GM12878 (cell line): Measurements from ENCODE around the gene WDR12. TPM values are rescaled to one million over a fixed set of nuclear protein-coding genes. Genes with fewer than 3 reads are reported as not detected.
"Not testable (repeated sequence)": the region's sequence is repeated elsewhere in the genome, so short reads cannot be mapped to it uniquely, and the experiment has no call there.

ENCODE experiments used
- ATAC-seq: fragments of 200-7000 bp; cut with Tn5 transposase; 3 replicates; pipeline ENCODE4 v1.9.1; 2020; ENCODE audit warnings: mild to moderate bottlenecking, moderate library complexity
- BruUV-seq: library from RNA; stranded (reverse); fragments of 400-500 nt; replicated peaks from 2 replicates; lab custom pipeline; 2021; lab: Mats Ljungman, UMichigan
- CTCF ChIA-PET: fragments of 300-600 bp; sonication (Branson Sonifier 250); formaldehyde crosslinking; extraction: SDS; loops from one replicate; lab custom pipeline; 2021; ENCODE audit warnings: inconsistent platforms; lab: Yijun Ruan, JAX
- POLR2A ChIA-PET: fragments of 350-600 bp; formaldehyde crosslinking; extraction: SDS; loops from one replicate; lab custom pipeline; 2021; ENCODE audit warnings: inconsistent platforms; lab: Charles Lee
- RAD21 ChIA-PET: fragments of 300-600 bp; sonication (Branson Sonifier 250); formaldehyde crosslinking; loops from one replicate; lab custom pipeline; 2023; ENCODE audit warnings: antibody characterized with exemption; ENCODE audit not compliant: unreplicated experiment; lab: Charles Lee
- SMC1A ChIA-PET: fragments of 300-600 bp; sonication (Branson Sonifier 250); formaldehyde crosslinking; loops from one replicate; lab custom pipeline; 2023; ENCODE audit not compliant: unreplicated experiment, uncharacterized antibody; lab: Charles Lee
- DNase-seq: peaks from one replicate; pipeline ENCODE4 v3.0.0-alpha.2; 2011; ENCODE audit warnings: low read depth, low spot score
- FAIRE-seq: peaks from 3 replicates; lab custom pipeline; 2011; peaks lifted over from hg19 to GRCh38; lab: Jason Lieb, UNC
- H2AFZ ChIP-seq: 2 replicates; pipeline ENCODE4 v1.6.0; 2011; ENCODE audit warnings: low read depth, low read length, control low read depth; ENCODE audit not compliant: control insufficient read depth
- H3K27ac ChIP-seq: 2 replicates; pipeline ENCODE4 v1.5.1; 2011; ENCODE audit warnings: control low read depth; ENCODE audit not compliant: control insufficient read depth, insufficient read depth
- H3K27me3 ChIP-seq, 2 experiments: replicated peaks in 1 of 2; 2 replicates each; pipeline versions ENCODE4 v1.6.0 to v1.6.1; 2011; ENCODE audit warnings: low read length in 1 of 2; ENCODE audit not compliant: control insufficient read depth in 2 of 2, insufficient read depth in 2 of 2
- H3K36me3 ChIP-seq, 2 experiments: 2 replicates each; pipeline ENCODE4 v1.5.1; 2011; ENCODE audit warnings: low read length in 1 of 2; ENCODE audit not compliant: control insufficient read depth in 2 of 2, insufficient read depth in 2 of 2
- H3K4me1 ChIP-seq: 2 replicates; pipeline ENCODE4 v1.6.1; 2011; ENCODE audit warnings: mild to moderate bottlenecking, low read length, moderate library complexity, mixed read lengths; ENCODE audit not compliant: control insufficient read depth, insufficient read depth
- H3K4me2 ChIP-seq: 2 replicates; pipeline ENCODE4 v1.6.0; 2011; ENCODE audit warnings: control low read depth; ENCODE audit not compliant: control insufficient read depth, insufficient read depth
- H3K4me3 ChIP-seq: fragments of 200-600 bp; sonication (generic); 2 replicates; pipeline ENCODE4 v1.5.1; 2016
- H3K79me2 ChIP-seq: 2 replicates; pipeline ENCODE4 v1.6.0; 2011; ENCODE audit warnings: low read length; ENCODE audit not compliant: control insufficient read depth, insufficient read depth
- H3K9ac ChIP-seq: 2 replicates; pipeline ENCODE4 v1.8.0; 2011; ENCODE audit warnings: low read length, control low read depth, mixed read lengths; ENCODE audit not compliant: control insufficient read depth, insufficient read depth
- H3K9me3 ChIP-seq: replicated peaks from 3 replicates; pipeline ENCODE4 v1.5.1; 2011; ENCODE audit warnings: mild to moderate bottlenecking, low read length; ENCODE audit not compliant: control insufficient read depth, insufficient read depth
- H4K20me1 ChIP-seq: 2 replicates; pipeline ENCODE4 v1.6.0; 2011; ENCODE audit not compliant: control insufficient read depth, insufficient read depth
- WGBS: methylation state at CpG from one replicate; pipeline ENCODE4 v1.1.6; 2016; ENCODE audit warnings: low lambda C conversion rate; ENCODE audit not compliant: insufficient replicate concordance, insufficient coverage; ENCODE audit errors: missing lambda C conversion rate; 5-methylcytosine and 5-hydroxymethylcytosine counted together
- in situ Hi-C: fragments of 300-500 bp; cut with MboI; formaldehyde crosslinking; loops from 9 replicates; pipeline ENCODE4 v1.14.3; 2018; ENCODE audit warnings: mixed read lengths
- intact Hi-C: fragments of 100-400 bp; cut with micrococcal nuclease; formaldehyde crosslinking; loops from one replicate; pipeline ENCODE4 v1.14.2; 2022; ENCODE audit not compliant: unreplicated experiment
- polyA plus RNA-seq, 11 experiments: library from polyadenylated mRNA; depleted of rRNA in 4 of 11; unstranded in 6 of 11; stranded (reverse) in 5 of 11; fragments of >200 nt; fragmentation: Nextera tagmentation in 4 of 11; fragmentation: Illumina TruSeq in 1 of 11; extraction: Ambion mirVana in 4 of 11; extraction: Trizol in 1 of 11; gene quantifications; 1 replicate in 1 of 11; 2 replicates in 10 of 11; pipeline versions ENCODE4 v1.2.1 to v1.2.3, GENCODE V29; 2011 to 2016; ENCODE audit warnings: inconsistent platforms in 2 of 11, missing spikeins in 2 of 11, low read depth in 1 of 11
- total RNA-seq, 4 experiments: library from RNA; depleted of rRNA in 3 of 4; stranded (reverse); fragments of >200 nt in 3 of 4; fragmentation: Illumina TruSeq in 1 of 4; extraction: Trizol in 1 of 4; gene quantifications; 2 replicates each; pipeline versions ENCODE4 v1.2.1 to v1.2.3, GENCODE V29; 2013 to 2021
- TF ChIP-seq, protein P1 (sequence below): IDR thresholded peaks from 2 replicates; pipeline ENCODE4 v1.6.1; 2012; ENCODE audit warnings: low read depth, low read length, improper control_type of control experiment

WDR12 gene
- total and polyA plus RNA-seq, 10 of the 15 experiments (the other 5 are each of a cell fraction or from before 2014, with no cell fraction given), result 52.9 to 256 (median 108) TPM

DNA sequence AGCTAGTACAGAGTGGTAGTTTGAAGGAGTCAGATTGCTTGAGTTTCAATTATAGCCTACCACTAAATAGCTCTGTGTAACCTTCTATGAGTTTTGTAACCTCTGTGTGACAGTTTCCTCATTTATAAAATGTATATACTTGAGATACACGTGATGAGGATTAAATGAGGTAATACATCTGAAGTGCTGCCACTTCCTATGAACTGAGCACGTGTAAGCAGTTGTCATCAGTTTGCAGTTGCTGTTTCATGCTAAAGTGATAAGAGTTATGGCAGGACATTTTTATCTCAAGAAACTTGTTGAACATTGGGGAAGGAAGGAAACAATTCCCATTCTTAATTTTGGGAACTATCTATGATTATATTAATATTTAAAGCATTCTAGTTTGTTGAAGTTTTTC lies 39.1 kb upstream of the WDR12 start:
- no peaks in the 10 kb centered on the region; a peak in 1 of 4 replicates for H3K36me3 ChIP-seq
- peak; percentile 22 for ATAC-seq
- TF ChIP-seq, protein P1, sequence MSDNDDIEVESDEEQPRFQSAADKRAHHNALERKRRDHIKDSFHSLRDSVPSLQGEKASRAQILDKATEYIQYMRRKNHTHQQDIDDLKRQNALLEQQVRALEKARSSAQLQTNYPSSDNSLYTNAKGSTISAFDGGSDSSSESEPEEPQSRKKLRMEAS, result no peak
- TF ChIP-seq, all 136 proteins: peak for 0
- Histone ChIP-seq H3K4me1 (no peaks in the 10 kb centered on the region), H3K4me3 (no peak overlapping the region), H3K27ac (no peak overlapping the region), H3K9ac (no peak overlapping the region), H4K20me1 (no peaks in the 10 kb centered on the region), H3K79me2 (no peaks in the 10 kb centered on the region), H3K4me2 (no peak overlapping the region), H3K27me3 (no peaks in the 10 kb centered on the region), H3K9me3 (no peaks in the 10 kb centered on the region), H2AFZ (no peak overlapping the region)
- no peak for FAIRE-seq
- intact Hi-C loops, result no loop called here
- ChIA-PET CTCF (no interaction called here), RAD21 (no interaction called here), SMC1A (interaction anchor here (0.8 to 1.4 kb wide), 2 partner anchors 11 to 25 kb away, joined by 3 to 5 read pairs; no protein-coding TSS in a partner anchor), POLR2A (interaction anchor here (1.1 to 1.5 kb wide), 2 partner anchors 11 to 175 kb away, joined by 3 to 5 read pairs; no protein-coding TSS in a partner anchor)
- in situ Hi-C loops, result no loop called here
- no peak for DNase-seq
- BruUV-seq, result no TSS peak
- WGBS, result 59% methylated on average over 2 of the region's 2 CpGs

DNA sequence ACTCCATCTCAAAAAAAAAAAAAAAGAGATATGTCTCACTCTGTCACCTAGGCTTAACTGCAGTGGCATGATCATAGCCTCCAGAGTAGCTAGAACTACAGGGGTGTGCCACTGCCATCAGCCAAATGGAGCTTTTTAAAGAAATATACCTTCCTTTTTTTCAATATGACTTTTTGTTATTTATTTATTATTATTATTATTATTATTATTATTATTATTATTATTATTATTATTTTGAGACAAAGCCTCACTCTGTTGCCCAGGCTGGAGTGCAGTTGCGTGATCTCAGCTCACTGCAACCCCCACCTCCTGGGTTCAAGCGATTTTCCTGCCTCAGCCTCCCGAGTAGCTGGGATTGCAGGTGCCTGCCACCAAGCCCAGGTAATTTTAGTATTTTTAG lies 37.9 kb upstream of the WDR12 start:
- ATAC-seq, FAIRE-seq, DNase-seq, H3K9ac ChIP-seq, H4K20me1 ChIP-seq, intact Hi-C loops, H3K27ac ChIP-seq, H3K79me2 ChIP-seq, H3K4me1 ChIP-seq, H3K36me3 ChIP-seq, BruUV-seq, H3K4me3 ChIP-seq, H3K27me3 ChIP-seq, H2AFZ ChIP-seq, H3K9me3 ChIP-seq, in situ Hi-C loops, H3K4me2 ChIP-seq, RAD21 ChIA-PET: not testable (repeated sequence)
- 95% methylated on average over 3 of the region's 3 CpGs for WGBS
- ChIA-PET SMC1A (interaction anchor here (0.7 to 1.4 kb wide), 3 partner anchors 18 to 907 kb away, joined by 3 to 5 read pairs (median 3); no protein-coding TSS in a partner anchor), POLR2A (interaction anchor here (0.6 kb wide), 1 partner anchor 184 kb away, joined by 4 read pairs; no protein-coding TSS in a partner anchor), CTCF (interaction anchor here (0.6 kb wide), 1 partner anchor 1588 kb away, joined by 3 read pairs; no protein-coding TSS in a partner anchor)
